ENCODE measurements around the gene DNAH3. TPM values are rescaled to one million over a fixed set of nuclear protein-coding genes. Genes with fewer than 3 reads are reported as not detected.

The DNAH3 gene
- total RNA-seq, 1 donor from 2014 or later = not detected

DNA sequence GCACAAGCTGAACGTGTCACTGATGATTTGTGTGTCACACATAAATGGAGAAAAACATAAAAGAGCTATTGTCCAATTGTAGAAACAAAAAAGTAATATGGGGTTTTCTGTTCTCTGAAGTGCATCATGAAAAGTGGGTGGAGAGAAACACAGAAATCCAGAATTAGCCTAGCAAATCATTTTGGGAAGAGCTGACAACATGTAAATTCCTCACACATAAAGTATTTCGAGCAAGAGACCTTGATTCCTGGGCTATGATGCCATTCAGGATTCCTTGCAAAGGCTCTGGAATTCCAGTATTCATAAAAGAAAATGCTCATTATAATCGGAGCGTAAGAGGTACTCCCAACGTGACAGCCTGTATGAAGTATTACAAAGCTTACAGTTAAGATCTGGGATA, 251.6 kb downstream of the DNAH3 start:
- Mint-ChIP-seq H3K36me3 (peaks cover 6% of the 10 kb centered on the region), H3K4me3 (peak overlapping the region; percentile 83), H3K9me3 (no peaks in the 10 kb centered on the region), H3K27me3 (ENCODE audit: low read depth) (no peaks in the 10 kb centered on the region), H3K27ac (peak overlapping the region; percentile 98), H3K4me1 (peaks cover 48% of the 10 kb centered on the region)
- DNase-seq (ENCODE audit: low spot score in 2 of 2, unreplicated experiment in 2 of 2) = no peak
- TF ChIP-seq, protein P1, sequence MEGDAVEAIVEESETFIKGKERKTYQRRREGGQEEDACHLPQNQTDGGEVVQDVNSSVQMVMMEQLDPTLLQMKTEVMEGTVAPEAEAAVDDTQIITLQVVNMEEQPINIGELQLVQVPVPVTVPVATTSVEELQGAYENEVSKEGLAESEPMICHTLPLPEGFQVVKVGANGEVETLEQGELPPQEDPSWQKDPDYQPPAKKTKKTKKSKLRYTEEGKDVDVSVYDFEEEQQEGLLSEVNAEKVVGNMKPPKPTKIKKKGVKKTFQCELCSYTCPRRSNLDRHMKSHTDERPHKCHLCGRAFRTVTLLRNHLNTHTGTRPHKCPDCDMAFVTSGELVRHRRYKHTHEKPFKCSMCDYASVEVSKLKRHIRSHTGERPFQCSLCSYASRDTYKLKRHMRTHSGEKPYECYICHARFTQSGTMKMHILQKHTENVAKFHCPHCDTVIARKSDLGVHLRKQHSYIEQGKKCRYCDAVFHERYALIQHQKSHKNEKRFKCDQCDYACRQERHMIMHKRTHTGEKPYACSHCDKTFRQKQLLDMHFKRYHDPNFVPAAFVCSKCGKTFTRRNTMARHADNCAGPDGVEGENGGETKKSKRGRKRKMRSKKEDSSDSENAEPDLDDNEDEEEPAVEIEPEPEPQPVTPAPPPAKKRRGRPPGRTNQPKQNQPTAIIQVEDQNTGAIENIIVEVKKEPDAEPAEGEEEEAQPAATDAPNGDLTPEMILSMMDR (IDR thresholded peaks at IDR 0.05; ENCODE audit: unreplicated experiment) = no peak

DNA sequence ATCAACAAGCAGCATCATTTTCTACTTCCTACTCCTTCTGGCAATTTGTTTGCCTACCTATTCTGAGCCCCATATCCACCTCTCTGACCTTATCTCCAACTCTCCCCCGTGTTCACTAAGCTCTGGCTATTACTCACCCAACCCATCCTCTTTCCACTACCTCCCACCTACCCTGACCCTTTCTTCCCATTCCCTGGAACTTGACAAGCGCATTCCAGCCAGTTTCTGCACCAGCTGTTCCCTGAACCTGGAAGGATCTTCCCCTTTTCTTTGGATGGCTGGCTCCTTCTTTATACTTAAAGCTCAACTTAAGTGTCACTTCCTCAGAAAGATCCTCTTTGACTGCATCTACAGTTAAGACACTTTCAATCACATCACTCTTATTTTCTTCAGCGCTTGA, 252.7 kb downstream of the DNAH3 start:
- H3K4me1 Mint-ChIP-seq = peaks cover 38% of the 10 kb centered on the region
- TF ChIP-seq, protein P1 (IDR thresholded peaks at IDR 0.05; ENCODE audit: unreplicated experiment) = no peak
- no peak for DNase-seq (ENCODE audit: low spot score in 2 of 2, unreplicated experiment in 2 of 2)
- H3K27ac Mint-ChIP-seq = peak overlapping the region; percentile 98
- no peaks in the 10 kb centered on the region for H3K9me3 Mint-ChIP-seq
- H3K36me3 Mint-ChIP-seq = peaks cover 6% of the 10 kb centered on the region
- H3K4me3 Mint-ChIP-seq = no peak overlapping the region
- no peaks in the 10 kb centered on the region for H3K27me3 Mint-ChIP-seq (ENCODE audit: low read depth)

DNA sequence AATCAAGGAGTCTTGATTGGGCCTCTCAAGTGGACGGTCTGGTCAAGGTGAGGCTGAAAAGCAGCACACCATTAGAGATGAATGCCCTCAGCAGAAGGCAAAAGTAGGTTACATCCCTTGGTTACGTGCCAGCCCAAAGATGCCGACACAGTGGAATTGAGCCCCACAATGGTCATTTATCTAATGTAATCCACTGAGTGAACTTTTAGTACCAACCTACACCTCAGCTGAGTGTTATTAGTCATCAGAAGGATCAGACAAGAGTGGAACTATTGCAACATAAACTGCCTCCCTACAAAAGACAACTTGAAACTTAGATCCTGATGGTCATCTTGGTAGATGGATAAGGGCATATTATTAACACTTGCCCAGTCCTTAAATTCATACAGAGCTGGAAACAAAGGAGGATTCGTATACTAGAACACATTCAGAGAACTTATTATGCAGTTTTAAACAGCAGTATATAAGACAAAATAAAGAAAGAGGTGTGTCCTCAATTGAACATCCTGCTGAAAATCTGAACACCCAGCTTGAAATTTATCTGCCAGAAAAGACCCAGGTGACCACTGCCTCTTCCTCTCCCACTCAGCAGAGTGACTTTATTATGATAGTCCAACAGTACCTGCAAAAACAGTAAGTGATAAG, 253.3 kb downstream of the DNAH3 start:
- DNase-seq (ENCODE audit: low spot score in 2 of 2, unreplicated experiment in 2 of 2) = no peak
- TF ChIP-seq, protein P1 (IDR thresholded peaks at IDR 0.05; ENCODE audit: unreplicated experiment) = no peak
- Mint-ChIP-seq H3K9me3 (no peaks in the 10 kb centered on the region), H3K27me3 (ENCODE audit: low read depth) (no peaks in the 10 kb centered on the region), H3K36me3 (peaks cover 6% of the 10 kb centered on the region), H3K27ac (peak overlapping the region; percentile 98), H3K4me1 (peaks cover 33% of the 10 kb centered on the region), H3K4me3 (no peak overlapping the region)

DNA sequence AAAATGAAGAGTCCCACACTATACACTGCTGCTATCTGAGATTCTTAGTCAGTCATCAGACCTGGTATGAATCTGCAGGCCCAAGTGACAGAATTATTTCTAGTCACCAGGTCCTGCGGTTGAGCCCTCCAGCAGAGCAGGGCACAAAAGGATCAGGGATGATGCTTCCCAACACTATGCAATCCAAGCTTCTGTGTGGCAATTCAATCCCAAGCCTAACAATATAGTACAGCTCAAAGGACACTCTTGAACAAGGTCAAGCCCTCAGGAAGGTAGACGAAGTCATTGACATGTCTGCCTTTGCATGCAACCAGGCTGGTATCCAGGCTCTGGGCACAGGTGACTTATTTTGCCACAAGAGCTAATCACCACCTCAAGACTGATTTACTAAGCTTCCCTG, 256.3 kb downstream of the DNAH3 start:
- Mint-ChIP-seq H3K27me3 (ENCODE audit: low read depth) (no peaks in the 10 kb centered on the region), H3K36me3 (peaks cover 6% of the 10 kb centered on the region), H3K9me3 (no peaks in the 10 kb centered on the region), H3K27ac (no peak overlapping the region), H3K4me1 (peaks cover 25% of the 10 kb centered on the region), H3K4me3 (no peak overlapping the region)
- TF ChIP-seq, protein P1 (IDR thresholded peaks at IDR 0.05; ENCODE audit: unreplicated experiment) = no peak
- no peak for DNase-seq (ENCODE audit: low spot score in 2 of 2, unreplicated experiment in 2 of 2)

DNA sequence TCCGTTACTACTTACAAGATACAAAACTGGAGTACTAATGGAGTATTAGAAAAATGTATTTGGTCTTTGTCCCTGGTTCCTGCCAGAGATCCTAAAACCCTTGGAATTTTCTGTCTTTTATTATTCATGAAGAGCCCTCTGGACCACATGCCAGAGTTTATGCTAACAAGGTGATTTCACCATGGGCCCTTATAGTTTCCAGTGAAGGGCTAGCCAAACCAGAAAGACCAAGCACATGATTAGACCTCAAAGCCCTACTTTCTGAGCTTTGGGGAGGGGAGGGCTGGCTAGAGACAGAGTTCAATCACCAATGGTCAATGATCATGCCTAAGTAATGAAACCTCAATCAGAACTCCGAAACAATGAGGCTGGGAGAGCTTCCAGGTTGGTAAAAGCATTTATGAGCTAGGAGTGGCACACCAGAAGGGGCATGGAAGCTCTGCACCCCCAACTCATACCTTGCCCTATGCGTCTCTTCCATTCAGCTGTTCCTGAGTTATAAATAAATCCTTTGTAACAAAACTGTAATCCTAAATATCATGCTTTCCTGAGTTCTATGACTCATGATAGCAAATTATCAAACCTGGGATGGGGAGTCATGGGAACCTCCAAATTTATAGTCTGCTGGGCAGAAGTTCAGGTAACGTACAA, 260.9 kb downstream of the DNAH3 start:
- TF ChIP-seq, protein P1 (IDR thresholded peaks at IDR 0.05; ENCODE audit: unreplicated experiment) = no peak

More for the DNA sequence above, 260.9 kb downstream of the DNAH3 start:
- no peaks in the 10 kb centered on the region for H3K9me3 Mint-ChIP-seq
- no peak for DNase-seq (ENCODE audit: low spot score in 2 of 2, unreplicated experiment in 2 of 2)
- H3K36me3 Mint-ChIP-seq = peaks cover 1% of the 10 kb centered on the region
- H3K4me1 Mint-ChIP-seq = peaks cover 5% of the 10 kb centered on the region
- no peaks in the 10 kb centered on the region for H3K27me3 Mint-ChIP-seq (ENCODE audit: low read depth)
- no peak overlapping the region for H3K4me3 Mint-ChIP-seq
- no peak overlapping the region for H3K27ac Mint-ChIP-seq
